Esophagus squamous epithelium (tissue), 5 donors: ENCODE data around the gene ARPC4. TPM values are rescaled to one million over a fixed set of nuclear protein-coding genes. Genes with fewer than 3 reads are reported as not detected.

ENCODE experiments used
- DNase-seq: peaks from one replicate; lab custom pipeline; 2025; lab: John Stamatoyannopoulos, UW
- H3K27ac ChIP-seq, 4 donors: fragments of 200-600 bp; sonication (generic); one replicate each; pipeline ENCODE4 v1.5.1; 2016 to 2019; ENCODE audit warnings: mild to moderate bottlenecking in 1 of 4
- H3K27me3 ChIP-seq, 4 donors: fragments of 200-600 bp; sonication (generic); 1 replicate in 3 of 4; 2 replicates in 1 of 4; pipeline versions ENCODE4 v1.5.1 to v1.6.0; 2017 to 2021; ENCODE audit warnings: antibody characterized with exemption in 1 of 4
- H3K36me3 ChIP-seq, 3 donors: fragments of 200-600 bp; sonication (generic); one replicate each; pipeline ENCODE4 v1.5.1; 2016 to 2019
- H3K4me1 ChIP-seq, 3 donors: fragments of 200-600 bp; sonication (generic); one replicate each; pipeline ENCODE4 v1.5.1; 2017 to 2019
- H3K4me3 ChIP-seq, 4 donors: fragments of 200-600 bp; sonication (generic); 1 replicate in 3 of 4; 2 replicates in 1 of 4; pipeline ENCODE4 v1.5.1; 2016 to 2019; ENCODE audit warnings: mild to moderate bottlenecking in 2 of 4, moderate library complexity in 1 of 4
- H3K9me3 ChIP-seq, 3 donors: fragments of 200-600 bp; sonication (generic); one replicate each; pipeline ENCODE4 v1.5.1; 2016 to 2019
- POLR2A ChIP-seq, 4 donors: fragments of 450-650 bp; IDR thresholded peaks; one replicate each; pipeline ENCODE4 v1.6.1; 2017; ENCODE audit warnings: antibody characterized with exemption in 4 of 4, mild to moderate bottlenecking in 4 of 4, moderate library complexity in 3 of 4
- WGBS, 2 donors: methylation state at CpG; one replicate each; pipeline ENCODE4 v1.1.5; 2018; 5-methylcytosine and 5-hydroxymethylcytosine counted together
- intact Hi-C: fragments of 100-400 bp; cut with DNase I; formaldehyde crosslinking; loops from one replicate; pipeline ENCODE4 v1.15.0; 2022
- total RNA-seq, 4 donors: library from RNA; depleted of rRNA; stranded (reverse); fragments of >200 nt; gene quantifications; one replicate each; pipeline ENCODE4 v1.1.0, GENCODE V29; 2016
- TF ChIP-seq, protein P1 (sequence below), 6 experiments: fragments of 450-650 bp in 4 of 6; fragments of 200-600 bp in 2 of 6; sonication (generic) in 2 of 6; IDR thresholded peaks; one replicate each; pipeline ENCODE4 v1.5.1; 2016 to 2019; ENCODE audit warnings: antibody characterized with exemption in 6 of 6, mild to moderate bottlenecking in 4 of 6, moderate library complexity in 4 of 6
- donor health status: DM: yes; HTN: yes; CAD: no.

ARPC4 gene
- total RNA-seq, 4 donors from 2014 or later = 125 to 244 (median 167) TPM

GRCh38 chr3:9795207-9795606 lies 2.3 kb downstream of the ARPC4 start:
- 73 to 87% methylated on average over 4 to 5 of the region's 5 CpGs for WGBS, 2 donors
- no peak overlapping the region for H3K27ac ChIP-seq
- H3K4me3 ChIP-seq = no peak overlapping the region
- no peaks in the 10 kb centered on the region for H3K9me3 ChIP-seq
- peaks cover 17 to 52% (median 26%) of the 10 kb centered on the region in 3 donors for H3K4me1 ChIP-seq
- DNase-seq = no peak
- intact Hi-C loops = no loop called here
- H3K36me3 ChIP-seq = peaks cover 15 to 69% (median 29%) of the 10 kb centered on the region in 3 donors
- TF ChIP-seq, protein P1, sequence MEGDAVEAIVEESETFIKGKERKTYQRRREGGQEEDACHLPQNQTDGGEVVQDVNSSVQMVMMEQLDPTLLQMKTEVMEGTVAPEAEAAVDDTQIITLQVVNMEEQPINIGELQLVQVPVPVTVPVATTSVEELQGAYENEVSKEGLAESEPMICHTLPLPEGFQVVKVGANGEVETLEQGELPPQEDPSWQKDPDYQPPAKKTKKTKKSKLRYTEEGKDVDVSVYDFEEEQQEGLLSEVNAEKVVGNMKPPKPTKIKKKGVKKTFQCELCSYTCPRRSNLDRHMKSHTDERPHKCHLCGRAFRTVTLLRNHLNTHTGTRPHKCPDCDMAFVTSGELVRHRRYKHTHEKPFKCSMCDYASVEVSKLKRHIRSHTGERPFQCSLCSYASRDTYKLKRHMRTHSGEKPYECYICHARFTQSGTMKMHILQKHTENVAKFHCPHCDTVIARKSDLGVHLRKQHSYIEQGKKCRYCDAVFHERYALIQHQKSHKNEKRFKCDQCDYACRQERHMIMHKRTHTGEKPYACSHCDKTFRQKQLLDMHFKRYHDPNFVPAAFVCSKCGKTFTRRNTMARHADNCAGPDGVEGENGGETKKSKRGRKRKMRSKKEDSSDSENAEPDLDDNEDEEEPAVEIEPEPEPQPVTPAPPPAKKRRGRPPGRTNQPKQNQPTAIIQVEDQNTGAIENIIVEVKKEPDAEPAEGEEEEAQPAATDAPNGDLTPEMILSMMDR (IDR thresholded peaks at IDR 0.05) = no peak
- no peak for TF ChIP-seq POLR2A (IDR thresholded peaks at IDR 0.05)
- H3K27me3 ChIP-seq = no peaks in the 10 kb centered on the region

DNA sequence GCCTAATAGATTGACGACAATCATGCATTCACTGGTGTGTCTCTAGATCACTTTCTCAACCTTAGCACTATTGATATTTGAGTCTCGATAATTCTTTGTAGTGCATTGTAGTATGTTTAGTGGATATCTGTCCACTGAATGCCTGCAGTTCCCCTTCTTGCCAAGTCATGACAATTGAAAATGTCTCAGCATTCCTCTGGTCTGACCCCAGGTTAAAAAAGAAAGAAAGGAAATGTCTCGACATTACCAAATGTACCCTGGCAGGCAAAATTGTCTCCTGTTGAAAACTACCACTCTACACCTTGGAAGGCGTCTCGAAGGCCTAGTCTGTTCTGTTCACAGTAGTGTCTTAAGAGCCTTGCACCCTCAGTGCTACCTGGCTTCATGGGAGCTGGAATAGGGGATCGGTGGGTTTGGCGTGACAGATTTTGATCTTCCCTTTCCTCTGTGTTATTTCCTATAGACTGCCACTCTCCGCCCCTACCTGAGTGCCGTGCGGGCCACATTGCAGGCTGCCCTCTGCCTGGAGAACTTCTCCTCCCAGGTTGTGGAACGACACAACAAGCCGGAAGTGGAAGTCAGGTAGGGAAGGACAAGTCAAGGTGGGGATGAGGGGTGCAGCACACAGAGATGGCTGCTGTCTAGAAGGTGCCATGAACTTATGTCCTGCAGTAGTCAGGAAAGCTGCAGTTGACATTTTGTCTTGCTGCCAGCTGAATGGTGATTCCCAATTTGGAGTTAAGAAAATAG lies 4.5 kb downstream of the ARPC4 start:
- no peak for DNase-seq
- Histone ChIP-seq H3K4me3 (no peak overlapping the region), H3K36me3 (peaks cover 27 to 80% (median 49%) of the 10 kb centered on the region in 3 donors), H3K27me3 (no peaks in the 10 kb centered on the region), H3K9me3 (no peaks in the 10 kb centered on the region), H3K27ac (no peak overlapping the region), H3K4me1 (peaks cover 9 to 32% (median 14%) of the 10 kb centered on the region in 3 donors)
- WGBS, 2 donors = 93 to 94% methylated on average over 10 to 11 of the region's 12 CpGs
- no peak for TF ChIP-seq POLR2A (IDR thresholded peaks at IDR 0.05)
- TF ChIP-seq, protein P1 (IDR thresholded peaks at IDR 0.05) = no peak
- intact Hi-C loops = no loop called here

DNA sequence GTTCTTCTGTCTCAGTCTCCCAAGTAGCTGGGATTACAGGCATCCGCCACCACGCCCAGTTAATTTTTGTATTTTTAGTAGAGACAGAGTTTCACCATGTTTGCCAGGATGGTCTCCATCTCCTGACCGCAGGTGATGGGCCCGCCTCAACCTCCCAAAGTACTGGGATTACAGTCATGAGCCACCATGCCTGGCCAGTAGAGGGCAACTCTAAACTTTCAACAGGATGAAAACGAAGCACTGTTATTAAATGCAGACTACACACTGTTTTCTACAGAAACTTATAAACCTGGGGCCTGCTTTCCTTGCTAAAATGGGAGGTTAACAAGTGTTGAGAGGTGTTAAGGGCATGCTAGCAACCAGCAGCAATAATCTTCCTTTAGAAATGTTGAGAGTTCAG lies 7.6 kb downstream of the ARPC4 start:
- no peaks in the 10 kb centered on the region for H3K9me3 ChIP-seq
- no peaks in the 10 kb centered on the region for H3K27me3 ChIP-seq
- intact Hi-C loops = no loop called here
- TF ChIP-seq, protein P1 (IDR thresholded peaks at IDR 0.05) = peak in 1 of 6 experiments; percentile 34
- TF ChIP-seq POLR2A (IDR thresholded peaks at IDR 0.05) = no peak
- WGBS, 2 donors = 63 to 90% methylated on average over 1 to 5 of the region's 5 CpGs
- no peak overlapping the region for H3K27ac ChIP-seq
- no peak overlapping the region for H3K4me3 ChIP-seq
- DNase-seq = no peak
- H3K36me3 ChIP-seq = peaks cover 43 to 98% (median 75%) of the 10 kb centered on the region in 3 donors
- H3K4me1 ChIP-seq = peaks cover 0 to 10% (median 1%) of the 10 kb centered on the region in 3 donors

GRCh38 chr3:9803494-9803893 lies 10.6 kb downstream of the ARPC4 start:
- Histone ChIP-seq H3K4me3 (no peak overlapping the region), H3K9me3 (no peaks in the 10 kb centered on the region), H3K27me3 (no peaks in the 10 kb centered on the region), H3K27ac (no peak overlapping the region), H3K4me1 (peaks cover 0 to 3% (median 0%) of the 10 kb centered on the region in 3 donors), H3K36me3 (peaks cover 42 to 94% (median 77%) of the 10 kb centered on the region in 3 donors)
- intact Hi-C loops = no loop called here
- no peak for DNase-seq
- TF ChIP-seq, protein P1 (IDR thresholded peaks at IDR 0.05) = no peak
- TF ChIP-seq POLR2A (IDR thresholded peaks at IDR 0.05) = no peak
- WGBS, 2 donors = 90 to 100% methylated on average over 1 of the region's 1 CpG

DNA sequence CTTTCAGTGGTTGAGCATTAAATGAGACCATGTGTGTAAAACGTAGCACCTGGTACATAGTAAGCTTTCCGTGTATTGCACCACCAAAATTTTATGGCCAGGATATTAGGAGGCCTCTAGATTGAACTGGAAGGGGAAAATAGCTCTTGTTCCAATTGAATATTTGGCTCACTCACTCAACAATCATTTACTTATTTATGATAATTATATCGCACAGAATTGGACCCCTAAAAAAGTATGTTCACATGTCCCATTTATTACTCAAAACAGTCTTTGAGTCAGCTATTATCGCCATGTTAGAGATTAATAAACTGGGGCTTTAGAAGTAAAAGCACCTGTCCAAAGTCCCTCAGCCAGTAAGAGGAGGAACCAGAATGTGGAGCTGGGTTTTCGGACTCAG lies 12.1 kb downstream of the ARPC4 start:
- H3K36me3 ChIP-seq = peaks cover 39 to 79% (median 62%) of the 10 kb centered on the region in 3 donors
- WGBS, 2 donors = 88 to 99% methylated on average over 4 to 5 of the region's 5 CpGs

More for the DNA sequence above, 12.1 kb downstream of the ARPC4 start:
- H3K27me3 ChIP-seq = no peaks in the 10 kb centered on the region
- H3K4me1 ChIP-seq = peaks cover 6 to 14% (median 7%) of the 10 kb centered on the region in 3 donors
- TF ChIP-seq, protein P1 (IDR thresholded peaks at IDR 0.05) = no peak
- TF ChIP-seq POLR2A (IDR thresholded peaks at IDR 0.05) = no peak
- intact Hi-C loops = no loop called here
- no peaks in the 10 kb centered on the region for H3K9me3 ChIP-seq
- no peak overlapping the region for H3K4me3 ChIP-seq
- DNase-seq = no peak
- no peak overlapping the region for H3K27ac ChIP-seq
